ENCODE results near the gene TAOK3.

The TAOK3 gene

DNA sequence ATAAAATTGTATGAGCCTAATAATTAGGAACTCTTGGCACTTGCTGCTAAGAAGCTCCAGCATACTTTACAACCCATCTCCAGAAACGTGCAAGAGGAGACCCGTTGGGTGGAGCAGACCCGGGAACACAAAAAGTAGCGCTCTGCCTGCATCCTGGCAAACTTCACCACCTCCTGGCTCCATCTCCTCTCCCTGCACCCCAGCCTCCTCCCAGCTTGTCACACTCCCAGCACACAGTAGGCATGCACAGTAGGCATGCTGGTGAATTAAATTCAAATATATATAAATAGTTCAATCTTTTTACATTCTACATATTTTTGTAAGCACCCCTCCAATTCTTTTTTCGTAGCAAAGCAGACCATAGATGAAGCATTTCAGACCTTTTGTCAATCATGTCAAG lies 270.1 kb downstream of the TAOK3 start:
- TF ChIP-seq, protein P1, sequence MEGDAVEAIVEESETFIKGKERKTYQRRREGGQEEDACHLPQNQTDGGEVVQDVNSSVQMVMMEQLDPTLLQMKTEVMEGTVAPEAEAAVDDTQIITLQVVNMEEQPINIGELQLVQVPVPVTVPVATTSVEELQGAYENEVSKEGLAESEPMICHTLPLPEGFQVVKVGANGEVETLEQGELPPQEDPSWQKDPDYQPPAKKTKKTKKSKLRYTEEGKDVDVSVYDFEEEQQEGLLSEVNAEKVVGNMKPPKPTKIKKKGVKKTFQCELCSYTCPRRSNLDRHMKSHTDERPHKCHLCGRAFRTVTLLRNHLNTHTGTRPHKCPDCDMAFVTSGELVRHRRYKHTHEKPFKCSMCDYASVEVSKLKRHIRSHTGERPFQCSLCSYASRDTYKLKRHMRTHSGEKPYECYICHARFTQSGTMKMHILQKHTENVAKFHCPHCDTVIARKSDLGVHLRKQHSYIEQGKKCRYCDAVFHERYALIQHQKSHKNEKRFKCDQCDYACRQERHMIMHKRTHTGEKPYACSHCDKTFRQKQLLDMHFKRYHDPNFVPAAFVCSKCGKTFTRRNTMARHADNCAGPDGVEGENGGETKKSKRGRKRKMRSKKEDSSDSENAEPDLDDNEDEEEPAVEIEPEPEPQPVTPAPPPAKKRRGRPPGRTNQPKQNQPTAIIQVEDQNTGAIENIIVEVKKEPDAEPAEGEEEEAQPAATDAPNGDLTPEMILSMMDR (IDR thresholded peaks at IDR 0.05; ENCODE audit: control extremely low read depth, extremely low read depth, low read depth, missing control alignments): no peak
- ChIA-PET POLR2A (no interaction called here), CTCF (interaction anchor here (1.5 to 1.8 kb wide), 3 partner anchors 17 to 245 kb away, joined by 4 to 5 read pairs (median 4); no protein-coding TSS in a partner anchor)
- no peak for DNase-seq (ENCODE audit: extremely low spot score)

DNA sequence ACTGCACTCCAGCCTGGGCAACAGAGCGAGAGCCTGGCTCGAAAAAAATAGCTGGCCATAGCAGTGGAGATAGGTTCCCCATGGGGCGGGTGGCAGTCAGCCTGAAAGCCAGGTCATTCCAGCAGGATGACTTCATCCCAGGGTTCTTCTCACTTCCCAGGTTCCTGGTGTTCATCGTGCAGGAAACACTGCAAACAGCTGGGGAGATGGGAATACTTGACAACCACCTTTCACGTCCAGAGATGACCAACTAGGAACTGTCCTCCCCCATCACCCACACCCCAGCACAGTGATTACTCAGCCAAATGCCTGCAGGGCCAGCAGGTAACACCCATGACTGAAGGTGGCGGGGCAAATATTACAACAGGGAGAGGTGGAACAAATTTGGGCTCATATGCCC lies 270.6 kb downstream of the TAOK3 start:
- DNase-seq (ENCODE audit: extremely low spot score): no peak
- ChIA-PET CTCF (interaction anchor here (1.3 to 1.8 kb wide), 3 partner anchors 18 to 227 kb away, joined by 3 to 5 read pairs (median 4); no protein-coding TSS in a partner anchor), POLR2A (no interaction called here)
- TF ChIP-seq, protein P1 (IDR thresholded peaks at IDR 0.05; ENCODE audit: control extremely low read depth, extremely low read depth, low read depth, missing control alignments): no peak

DNA sequence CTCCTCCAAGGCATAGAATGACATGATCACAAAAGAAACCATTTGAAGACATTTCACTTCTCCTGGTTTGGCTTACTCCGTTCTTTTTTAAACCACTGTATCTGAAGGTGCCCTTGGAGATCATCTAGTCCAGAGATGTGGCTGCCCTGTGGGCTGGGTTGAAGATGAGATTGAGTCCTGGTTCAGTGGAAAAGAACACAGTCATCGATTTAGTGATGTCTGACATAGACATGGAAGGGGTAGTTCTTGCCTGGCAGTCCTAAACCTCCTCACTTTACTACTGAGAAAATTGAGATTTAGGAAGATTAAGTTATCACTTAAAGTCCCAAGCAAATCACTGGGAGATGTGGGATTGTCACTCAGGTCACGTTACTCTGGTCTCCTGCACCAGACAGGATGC lies 271.7 kb downstream of the TAOK3 start:
- ChIA-PET CTCF (interaction anchor here (1.3 to 1.6 kb wide), 2 partner anchors 211 to 226 kb away, joined by 3 to 5 read pairs; no protein-coding TSS in a partner anchor), POLR2A (interaction anchor here (0.5 kb wide), 1 partner anchor 49 kb away, joined by 3 read pairs; no protein-coding TSS in a partner anchor)
- TF ChIP-seq, protein P1 (IDR thresholded peaks at IDR 0.05; ENCODE audit: control extremely low read depth, extremely low read depth, low read depth, missing control alignments): no peak

More for the DNA sequence above, 271.7 kb downstream of the TAOK3 start:
- DNase-seq (ENCODE audit: extremely low spot score): no peak

Measured in GM10248 (cell line).